ENCODE measurements around the gene TSC2.
"Not testable (repeated sequence)": the region's sequence is repeated elsewhere in the genome, so short reads cannot be mapped to it uniquely, and the experiment has no call there.

The TSC2 gene

DNA sequence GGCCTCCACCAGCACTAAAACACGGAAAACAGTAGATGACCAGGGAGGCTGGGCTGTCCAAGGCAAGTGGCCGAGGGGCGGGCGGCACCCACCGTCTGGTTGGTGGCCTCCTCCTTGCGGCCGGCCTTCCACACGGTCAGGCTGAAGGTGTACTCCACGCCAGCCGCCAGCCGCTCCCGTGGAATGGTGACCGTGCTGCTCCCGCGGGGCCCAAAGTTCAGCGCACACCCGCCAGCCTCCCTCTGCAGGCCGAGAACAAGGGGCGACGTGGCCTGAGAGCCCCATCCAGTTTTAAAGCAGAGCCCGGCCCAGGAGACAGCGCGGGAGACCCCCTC is 60.0 kb downstream of the TSC2 start:
- not testable (repeated sequence) for DNase-seq

DNA sequence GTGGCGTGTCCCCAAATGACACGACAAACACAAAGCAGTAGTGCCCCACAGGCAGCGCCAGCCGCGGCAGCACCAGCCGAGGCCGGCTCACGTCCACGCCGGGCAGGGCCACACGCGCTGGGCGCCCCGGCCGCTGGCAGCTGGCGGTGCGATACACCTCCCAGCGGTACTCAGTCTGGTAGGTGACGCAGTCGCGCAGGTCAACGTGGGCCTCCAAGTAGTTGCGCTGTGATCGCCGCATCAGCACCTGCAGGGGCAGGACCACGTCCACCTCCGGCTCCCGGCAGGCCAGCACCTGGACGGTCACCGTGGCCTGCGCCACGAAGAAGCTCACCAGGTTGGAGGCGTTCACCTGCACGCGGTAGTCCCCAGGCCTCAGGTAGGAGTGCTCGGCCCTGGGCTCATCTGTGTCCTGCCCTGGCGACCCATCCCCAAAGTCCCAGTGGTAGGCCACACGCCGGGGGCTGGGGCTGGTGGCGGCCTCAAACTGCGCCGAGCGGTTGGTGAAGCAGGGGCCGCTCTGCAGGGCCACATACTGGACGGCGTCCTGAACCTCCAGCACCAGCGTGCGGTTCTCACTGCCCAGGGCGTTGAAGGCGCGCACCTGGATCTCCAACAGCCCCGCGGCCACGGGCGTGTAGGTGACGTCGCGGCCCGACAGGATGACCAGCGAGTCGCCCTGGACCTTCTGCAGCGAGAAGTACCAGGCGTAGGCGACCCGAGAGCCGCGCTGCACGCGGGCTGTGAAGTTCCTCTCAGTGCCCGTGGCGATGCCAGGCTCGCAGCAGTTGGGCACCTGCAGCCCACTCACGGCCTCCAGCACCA is 60.9 kb downstream of the TSC2 start:
- DNase-seq: not testable (repeated sequence)

DNA sequence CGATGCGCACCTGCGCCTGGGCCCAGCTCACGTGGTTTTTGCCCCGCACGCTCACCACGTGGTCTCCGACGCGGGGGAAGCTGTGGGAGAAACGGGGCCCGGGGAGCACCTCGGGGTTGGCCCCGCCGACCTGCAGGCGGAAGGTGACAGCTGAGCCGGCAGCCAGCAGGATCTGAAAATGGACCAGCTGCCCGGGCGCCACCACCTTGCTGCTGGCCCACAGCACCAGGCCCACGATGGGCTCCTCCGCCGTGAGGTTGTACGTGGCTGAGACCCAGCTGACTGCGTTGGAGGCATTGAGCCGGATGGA is 61.4 kb downstream of the TSC2 start:
- not testable (repeated sequence) for DNase-seq

DNA sequence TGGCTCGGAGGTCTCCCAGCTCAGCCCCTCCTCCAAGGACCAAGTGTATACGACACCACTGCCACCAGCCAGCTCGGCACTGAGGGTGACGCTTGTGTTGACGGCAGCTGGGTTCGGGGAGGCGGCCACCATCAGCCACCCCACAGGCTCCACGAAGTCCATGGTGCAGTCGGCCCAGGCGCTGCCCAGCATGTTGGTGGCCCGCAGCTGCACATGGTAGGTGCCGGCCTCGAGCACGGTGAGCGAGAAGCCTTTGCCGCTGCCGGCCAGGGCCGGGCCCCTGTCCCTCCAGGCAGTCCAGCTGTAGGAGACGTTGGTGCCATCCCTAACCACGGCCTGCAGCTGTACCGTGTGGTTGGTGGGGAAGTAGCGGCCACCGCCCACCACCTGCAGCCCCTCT is 62.1 kb downstream of the TSC2 start:
- not testable (repeated sequence) for DNase-seq

DNA sequence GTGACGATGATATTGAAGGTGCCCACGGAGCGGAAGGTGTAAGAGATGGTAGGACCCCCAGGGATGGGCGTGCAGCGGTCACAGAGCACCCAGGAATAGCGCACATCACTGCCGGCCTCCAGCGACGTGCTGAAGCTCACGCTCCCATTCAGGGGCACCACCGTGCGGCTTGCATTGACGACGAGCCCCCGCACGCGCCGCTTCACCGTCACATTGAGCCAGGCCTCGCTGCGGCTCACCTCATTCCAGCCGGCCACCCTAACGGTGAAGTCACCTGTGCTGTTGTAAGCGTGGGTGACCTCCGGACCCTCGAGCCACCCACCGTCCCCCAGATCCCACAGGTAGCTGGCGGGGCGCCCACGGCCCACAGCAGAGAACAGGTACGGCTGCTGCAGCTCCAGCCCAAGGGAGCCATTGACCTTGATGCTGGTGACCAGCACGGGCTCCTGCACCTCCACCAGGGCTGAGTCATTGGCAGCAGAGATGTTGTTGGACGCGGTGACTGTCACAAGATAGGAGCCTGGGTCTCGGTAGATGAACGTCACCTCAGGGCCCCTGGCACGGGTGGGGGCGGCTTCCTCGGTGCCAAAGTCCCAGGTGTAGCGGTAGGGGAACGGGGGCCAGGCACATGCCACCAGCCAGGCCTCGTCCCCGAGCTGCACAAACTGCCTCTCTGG is 62.7 kb downstream of the TSC2 start:
- DNase-seq: not testable (repeated sequence)

DNA sequence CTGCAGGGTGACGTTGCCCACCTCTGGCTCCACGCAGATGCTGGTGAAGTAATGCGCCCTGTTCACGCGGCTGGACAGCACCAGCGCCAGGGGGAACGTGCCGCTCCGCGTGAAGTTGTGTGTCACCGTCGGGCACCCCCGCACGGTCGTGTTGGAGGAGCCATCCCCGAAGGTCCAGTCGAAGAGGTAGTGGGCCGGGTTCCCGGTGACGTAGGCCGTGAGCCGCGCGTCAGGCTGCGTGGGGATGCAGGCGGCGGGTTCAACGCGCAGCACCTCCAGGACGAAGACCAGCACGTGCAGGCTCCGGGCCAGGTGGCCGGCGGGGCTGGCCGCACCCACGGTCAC is 63.2 kb downstream of the TSC2 start:
- not testable (repeated sequence) for DNase-seq

DNA sequence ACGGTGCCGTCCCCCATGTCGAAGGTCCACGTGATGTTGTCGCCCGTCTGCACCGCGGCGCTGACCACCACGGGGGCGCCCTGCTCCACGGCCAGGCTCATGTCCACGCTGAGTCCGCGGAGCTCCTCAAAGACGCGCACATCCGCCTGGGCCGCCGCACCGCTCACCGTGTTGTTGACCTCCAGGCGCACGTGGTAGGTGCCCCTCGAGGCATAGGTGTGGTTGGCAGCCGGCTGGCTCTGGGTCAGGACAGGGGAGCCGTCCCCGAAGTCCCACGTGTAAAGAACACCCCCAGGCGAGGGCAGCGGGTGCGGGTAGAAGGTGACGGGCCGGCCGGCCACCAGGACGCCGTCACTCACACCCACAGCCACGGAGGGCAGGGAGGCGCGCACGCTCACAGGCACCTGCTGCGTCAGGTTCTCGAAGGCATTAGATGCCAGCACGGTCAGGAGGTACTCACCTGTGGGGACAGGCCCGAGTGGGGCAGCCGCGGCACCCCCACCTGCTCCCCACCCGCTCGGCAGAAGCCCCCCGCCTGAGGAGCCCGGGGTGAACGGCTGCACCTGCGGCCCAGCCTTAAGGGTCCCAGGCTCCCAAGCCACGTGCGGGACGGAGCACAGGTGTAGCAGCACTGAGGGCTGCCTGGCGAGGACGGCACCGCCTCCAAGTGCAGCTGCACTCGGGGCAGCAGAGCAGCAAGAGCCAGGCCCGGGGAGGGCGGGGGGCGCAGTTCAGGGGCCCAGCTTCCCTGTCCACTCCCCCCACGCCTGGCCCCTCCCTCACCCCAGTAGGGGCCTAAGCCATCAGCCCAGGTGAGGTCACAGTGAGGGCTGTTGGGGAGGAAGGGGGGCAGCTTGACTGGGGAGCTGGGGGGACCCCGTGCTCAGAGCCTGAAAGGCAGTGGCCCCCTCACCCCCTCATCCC is 63.9 kb downstream of the TSC2 start:
- not testable (repeated sequence) for DNase-seq

DNA sequence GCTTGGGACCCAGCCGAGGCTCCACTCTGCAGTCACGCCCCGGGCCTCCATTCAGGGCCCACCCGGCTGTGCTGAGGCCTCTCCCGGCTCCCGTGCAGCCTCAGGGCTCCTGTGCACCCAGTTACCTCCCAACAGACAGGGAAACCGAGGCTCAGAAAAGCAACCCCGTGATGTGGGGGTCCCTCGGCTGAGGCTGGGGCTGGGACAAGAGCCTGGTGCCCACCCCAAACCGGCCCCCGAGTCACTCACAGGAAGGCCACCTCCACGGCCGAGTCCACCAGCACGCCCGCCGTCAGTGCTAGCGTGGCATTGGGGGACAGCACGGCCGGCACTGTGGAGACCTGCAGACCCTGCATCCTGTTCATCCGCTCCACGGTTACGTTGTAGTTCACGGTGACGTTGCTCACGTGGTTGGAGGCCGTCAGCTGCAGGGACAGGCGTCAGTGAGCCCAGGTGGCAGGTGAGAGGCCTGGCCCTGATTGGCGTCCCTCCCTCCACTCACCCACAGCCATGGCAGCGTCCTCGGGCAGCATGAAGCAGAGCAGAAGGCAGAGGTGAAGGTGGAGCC is 64.8 kb downstream of the TSC2 start:
- not testable (repeated sequence) for DNase-seq

DNA sequence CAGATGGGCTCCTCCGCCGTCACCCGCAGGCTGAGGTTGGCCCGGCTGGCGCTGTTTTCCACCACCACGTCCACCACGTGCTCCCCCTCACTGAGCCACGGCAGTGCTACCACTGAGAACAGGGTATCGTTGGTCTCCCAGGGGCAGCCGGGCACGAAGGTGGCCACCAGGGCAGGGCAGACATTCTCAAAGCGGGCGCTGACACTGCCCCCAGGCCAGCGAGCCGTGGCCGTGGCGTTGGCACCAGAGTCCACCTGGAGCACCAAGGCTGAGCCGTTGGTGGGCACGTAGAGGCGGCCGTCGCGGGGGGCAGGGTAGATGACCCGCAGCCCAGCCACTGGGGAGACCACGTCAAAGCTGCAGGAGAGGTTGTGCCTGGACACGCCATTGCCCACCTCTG is 66.4 kb downstream of the TSC2 start:
- DNase-seq: not testable (repeated sequence)

DNA sequence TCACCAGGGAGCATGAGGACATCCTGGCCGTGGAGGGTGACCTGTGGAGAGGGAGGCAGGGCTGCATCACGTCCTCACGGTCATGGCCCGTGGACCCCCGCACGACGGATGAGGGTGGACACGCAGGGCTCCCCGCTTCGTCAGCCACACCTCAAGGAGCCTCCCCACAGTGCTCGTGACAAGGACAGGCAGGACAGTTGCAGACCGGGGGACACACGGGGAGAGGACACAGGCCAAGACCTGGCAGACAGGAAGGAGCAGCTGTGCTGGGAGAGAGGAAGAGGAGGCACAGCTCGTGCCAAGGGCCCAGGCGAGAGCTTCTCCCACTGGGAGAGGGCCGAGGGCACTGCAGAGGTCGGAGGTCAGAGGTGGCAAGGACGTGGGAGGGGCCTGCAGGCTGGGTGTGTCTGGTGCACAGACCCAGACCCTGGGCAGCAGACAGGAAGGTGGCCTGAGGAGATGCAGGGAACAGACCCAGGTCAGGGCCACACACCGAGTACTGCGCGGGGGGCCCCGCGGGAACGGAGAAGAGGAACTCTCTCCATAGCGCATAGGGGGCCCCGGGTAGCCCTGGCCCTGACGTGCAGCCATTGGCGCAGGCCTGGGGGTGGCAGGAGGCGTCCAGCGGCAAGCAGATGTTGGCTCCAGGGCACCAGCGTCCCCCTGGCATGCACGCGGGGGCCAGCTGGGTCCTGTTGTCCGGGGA is 67.3 kb downstream of the TSC2 start:
- not testable (repeated sequence) for DNase-seq

DNA sequence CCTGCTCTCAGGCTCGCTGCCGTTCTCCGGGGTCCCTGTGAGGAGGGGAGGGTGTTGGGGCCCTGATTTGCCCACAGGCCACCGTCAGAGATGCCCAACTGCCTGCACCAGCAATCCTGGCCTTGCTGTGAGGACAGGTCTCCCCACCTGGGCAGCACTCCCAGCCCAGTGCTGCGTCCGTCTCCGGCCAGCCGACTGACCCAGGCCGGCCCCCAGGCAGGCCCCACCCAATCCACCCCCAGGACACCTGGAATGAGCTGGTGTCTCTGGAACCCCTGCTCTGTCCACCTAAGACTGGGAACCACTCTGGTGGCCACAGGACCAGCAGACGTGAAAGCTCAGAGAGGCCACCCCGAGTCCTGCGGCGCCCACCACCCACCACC is 67.8 kb downstream of the TSC2 start:
- no peak for DNase-seq

DNA sequence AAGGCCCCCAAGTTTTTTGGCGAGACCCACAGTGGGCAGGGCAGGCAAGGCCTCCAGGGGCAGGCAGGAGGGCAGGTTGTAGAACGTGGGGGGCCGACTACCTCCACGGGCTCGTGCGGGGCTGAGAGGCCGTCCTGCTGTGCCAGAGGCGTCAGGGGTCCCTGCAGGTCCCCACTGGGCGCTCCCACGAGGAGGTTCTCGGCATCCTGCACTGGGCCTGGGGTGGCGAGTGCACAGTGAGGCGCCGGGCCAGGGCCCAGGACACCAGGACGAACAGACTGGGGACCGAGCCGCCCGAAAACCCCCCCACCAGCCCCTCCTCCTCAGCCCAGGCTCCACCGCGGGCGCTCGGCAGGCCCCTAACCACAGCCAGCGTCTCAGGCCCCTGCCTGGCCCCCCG is 68.6 kb downstream of the TSC2 start:
- not testable (repeated sequence) for DNase-seq

DNA sequence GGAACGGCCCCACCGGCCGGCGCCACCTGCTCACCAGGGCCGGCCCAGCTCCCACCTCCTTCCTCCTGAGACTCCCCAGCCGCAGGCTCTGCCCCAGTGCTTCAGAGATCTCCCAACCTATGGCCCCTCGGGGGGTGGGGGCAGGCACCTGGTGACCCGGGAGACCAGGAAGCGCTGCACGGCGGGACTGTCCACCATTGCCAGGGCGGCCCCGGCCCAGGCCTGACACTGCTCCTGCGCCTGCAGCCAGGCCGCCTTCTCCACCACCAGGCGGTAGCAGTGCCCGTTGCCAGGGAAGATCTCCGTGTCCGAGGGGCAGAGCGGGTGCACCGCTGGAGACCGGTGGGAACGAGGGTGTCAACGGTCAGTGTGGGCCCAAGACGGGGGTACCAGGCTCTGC is 69.6 kb downstream of the TSC2 start:
- DNase-seq: not testable (repeated sequence)

DNA sequence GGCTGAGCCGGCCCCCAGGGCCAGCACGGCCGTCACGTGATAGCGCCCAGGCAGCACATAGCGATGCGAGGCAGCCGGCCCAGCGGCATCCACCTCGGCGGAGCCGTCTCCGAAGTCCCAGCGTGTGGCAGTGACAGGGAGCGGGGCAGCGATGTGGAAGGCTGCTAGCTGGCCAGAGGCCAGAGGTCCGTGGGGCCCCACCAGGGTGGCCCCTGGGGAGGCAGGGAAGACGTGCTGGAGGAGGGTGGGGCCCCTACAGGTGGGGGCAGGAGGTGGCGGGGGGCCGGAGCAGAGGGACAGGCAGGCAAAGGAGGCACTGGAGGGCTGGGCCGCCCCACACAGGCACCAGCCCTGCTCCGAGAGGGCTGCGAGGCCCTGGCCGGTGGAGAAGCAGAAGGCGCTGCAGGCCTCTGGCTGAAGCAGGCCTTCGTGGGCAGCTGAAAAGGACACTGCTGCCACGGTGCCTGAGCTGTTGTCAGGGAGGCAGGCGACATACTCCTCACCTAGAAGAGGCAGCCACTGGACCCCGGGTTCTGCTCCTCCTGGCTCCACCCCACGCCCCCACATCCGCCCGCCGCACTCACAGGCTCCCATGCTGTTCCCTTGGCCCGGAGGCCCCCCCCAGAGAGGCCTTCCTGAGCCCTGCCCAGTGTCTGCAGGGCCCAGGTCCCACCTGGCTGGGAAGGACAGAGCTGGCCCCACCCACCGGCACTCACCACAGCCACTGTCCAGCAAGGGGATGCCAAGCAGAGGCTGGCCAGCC is 70.4 kb downstream of the TSC2 start:
- not testable (repeated sequence) for DNase-seq

DNA sequence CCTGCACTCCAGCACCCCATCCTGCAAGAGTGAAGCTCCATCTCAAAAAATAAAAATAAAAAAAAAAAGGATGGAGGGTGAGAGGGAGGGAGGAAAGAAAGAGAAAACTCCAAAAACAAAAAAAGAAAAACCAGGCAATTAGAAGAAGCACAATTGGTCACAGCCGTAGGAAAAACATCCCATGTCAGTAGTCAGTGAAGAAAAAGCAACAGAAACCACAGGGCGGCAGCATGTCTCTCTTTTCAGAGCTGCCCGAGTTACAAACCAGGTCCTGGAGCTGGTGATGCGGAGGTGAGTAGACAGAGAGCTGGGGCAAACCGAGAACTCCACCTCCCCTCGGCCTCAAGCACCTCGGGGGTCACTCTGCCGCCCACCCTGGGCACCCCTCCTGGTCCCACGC is 73.5 kb downstream of the TSC2 start:
- not testable (repeated sequence) for DNase-seq

DNA sequence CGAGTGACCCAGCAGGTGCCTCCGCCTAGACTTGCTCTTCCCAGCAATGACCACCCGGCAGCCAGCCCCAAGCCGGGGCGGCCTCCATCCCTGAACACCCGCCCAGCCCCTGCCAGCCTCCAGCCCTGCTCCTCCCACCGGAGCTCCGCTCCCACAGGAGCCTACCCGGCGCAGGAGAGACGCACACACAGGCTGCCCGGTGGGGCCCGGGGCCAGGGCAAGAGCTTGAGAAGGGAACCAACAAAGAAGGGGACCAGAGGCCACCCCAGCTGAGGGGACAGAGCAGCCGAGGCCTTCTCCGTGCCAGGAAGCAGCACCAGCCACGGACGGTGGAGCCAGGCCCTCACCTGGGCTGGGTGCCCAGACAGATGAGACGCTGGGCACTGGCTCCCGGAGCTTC is 74.1 kb downstream of the TSC2 start:
- no peak for DNase-seq

DNA sequence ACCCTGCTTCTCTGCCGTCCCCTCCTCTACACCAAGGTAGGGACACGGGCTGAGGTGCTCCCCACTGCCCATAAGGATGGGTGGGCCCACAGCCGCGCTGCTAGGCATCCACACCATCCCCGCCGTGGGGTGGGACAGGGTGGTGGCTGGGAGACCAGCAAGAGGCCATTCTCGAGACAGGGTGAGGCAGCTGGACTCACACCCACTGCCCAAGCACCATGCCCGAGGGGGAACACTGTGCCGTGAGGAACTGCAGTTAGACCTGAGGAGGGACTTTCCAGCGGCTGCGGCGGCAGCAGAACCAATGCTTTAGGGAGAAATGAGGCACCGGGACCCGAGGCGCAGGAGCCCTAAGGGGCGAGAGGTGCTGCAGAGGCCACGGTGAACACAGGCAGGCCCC is 74.6 kb downstream of the TSC2 start:
- DNase-seq: no peak

DNA sequence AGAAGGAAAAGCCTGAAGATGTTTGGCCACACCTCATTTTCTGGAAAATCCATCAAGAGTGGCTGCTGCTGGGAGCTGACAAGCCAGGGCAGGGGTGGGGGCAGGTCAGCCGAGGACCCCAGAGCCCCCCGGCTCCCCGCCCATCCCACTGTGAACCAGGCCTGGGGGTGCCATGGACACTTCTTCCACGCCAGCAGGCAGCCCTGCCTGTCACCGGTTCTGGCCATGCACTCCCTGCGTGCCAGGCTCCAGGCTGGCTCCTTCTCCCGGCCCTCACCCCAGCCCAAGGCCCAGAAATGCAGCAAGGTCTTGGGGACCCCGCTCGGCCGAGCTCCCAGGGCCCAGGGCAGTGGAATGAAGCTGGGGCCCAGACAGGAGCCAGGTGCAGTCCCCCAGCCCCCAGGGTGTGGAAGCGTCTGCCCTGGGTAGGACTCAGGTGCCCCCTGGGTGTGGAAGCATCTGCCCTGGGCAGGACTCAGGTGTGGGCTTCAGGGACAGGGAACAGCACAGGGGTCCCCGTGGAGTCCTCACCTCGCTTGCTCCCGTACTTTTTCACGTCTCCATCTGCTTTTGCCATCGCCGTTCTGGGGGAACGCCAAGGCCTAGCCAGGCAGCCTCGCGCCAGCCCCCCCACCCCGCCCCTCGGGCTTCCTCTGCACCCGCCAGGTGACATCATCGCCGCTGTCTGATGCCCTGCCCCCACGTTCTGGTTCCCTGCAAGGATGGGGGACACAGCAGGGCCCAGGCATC is 75.3 kb downstream of the TSC2 start:
- DNase-seq: not testable (repeated sequence)

DNA sequence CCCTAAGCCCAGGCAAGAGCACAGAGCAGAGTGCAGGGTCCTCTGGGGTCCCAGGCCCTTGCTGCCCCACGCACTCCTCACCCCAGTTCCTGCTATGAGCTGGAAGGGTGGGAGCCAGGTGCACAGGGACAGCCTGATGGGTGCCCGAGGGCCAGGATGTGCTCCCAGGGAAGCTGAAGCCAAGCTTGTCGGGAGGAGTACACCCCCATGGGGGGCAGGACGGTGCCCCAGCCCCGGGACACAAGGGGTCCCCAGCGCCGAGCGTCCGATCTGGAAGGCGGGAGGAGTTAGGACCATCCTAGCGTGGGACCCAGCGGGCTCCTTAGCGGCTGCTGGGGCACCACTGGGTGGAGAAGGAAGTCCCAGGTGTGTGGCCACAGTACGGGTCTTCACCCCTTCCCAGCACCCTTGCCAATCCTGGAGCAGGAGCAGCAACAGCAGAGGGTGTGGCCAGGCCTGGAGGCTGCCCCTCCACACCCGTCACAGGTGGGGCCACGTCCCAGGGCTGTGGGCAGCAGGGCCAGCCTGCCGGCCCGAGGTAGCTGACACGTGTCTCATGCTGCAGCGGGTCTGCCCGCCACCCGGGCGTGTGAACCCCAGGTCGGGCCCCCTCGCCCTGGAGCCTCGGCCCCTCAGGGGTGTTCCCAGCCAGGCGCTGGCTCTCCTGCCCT is 76.1 kb downstream of the TSC2 start:
- DNase-seq: not testable (repeated sequence)

DNA sequence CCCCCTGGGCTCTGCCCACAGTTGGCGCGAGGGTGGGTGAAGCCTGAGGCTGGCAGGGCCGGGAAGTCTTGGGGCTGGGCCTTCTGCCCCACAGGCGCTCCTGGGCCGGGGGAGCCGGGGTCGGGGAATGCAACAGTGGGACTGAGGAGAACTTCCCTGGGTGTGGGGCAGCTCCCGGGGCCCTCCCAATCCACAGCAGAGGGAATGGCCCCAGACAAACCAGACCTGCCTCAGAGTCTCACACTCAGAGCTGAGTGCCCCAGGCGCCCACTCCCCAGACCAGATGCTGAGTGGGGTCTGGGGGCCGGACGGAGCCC is 76.5 kb downstream of the TSC2 start:
- not testable (repeated sequence) for DNase-seq

Measured in NCI-H345 (cell line).